Activated CD8-positive, alpha-beta memory T cell treated with anti-CD3 and anti-CD28 coated beads, Interleukin-2, amount 10 ng/mL, durations not matched to agents 7 days and 5 days (primary cell): Measurements from ENCODE around the gene SHISA5. TPM values are rescaled to one million over a fixed set of nuclear protein-coding genes. Genes with fewer than 3 reads are reported as not detected.

ENCODE experiments used
- ATAC-seq: fragments of 150-1000 bp; cut with Tn5 transposase; one replicate; pipeline ENCODE4 v1.10.0; 2021; ENCODE audit warnings: moderate library complexity
- CTCF ChIA-PET: fragments of 350-600 bp; sonication (Branson Sonifier 250); formaldehyde crosslinking; loops from one replicate; lab custom pipeline; 2021; ENCODE audit warnings: antibody characterized with exemption; lab: Charles Lee
- DNase-seq: peaks from one replicate; pipeline ENCODE4 v3.0.0-alpha.2; 2020
- H3K27ac Mint-ChIP-seq: one replicate; pipeline ENCODE4 v1.8.0; 2021; ENCODE audit warnings: mild to moderate bottlenecking, mixed read lengths
- H3K27me3 Mint-ChIP-seq: one replicate; pipeline ENCODE4 v1.8.0; 2021; ENCODE audit warnings: mixed read lengths
- H3K36me3 Mint-ChIP-seq: one replicate; pipeline ENCODE4 v1.8.0; 2021; ENCODE audit warnings: mild to moderate bottlenecking, mixed read lengths
- H3K4me1 Mint-ChIP-seq: one replicate; pipeline ENCODE4 v1.8.0; 2021; ENCODE audit warnings: mixed read lengths
- H3K4me3 Mint-ChIP-seq: one replicate; pipeline ENCODE4 v1.8.0; 2021; ENCODE audit warnings: mild to moderate bottlenecking, moderate library complexity, mixed read lengths
- H3K9me3 Mint-ChIP-seq: one replicate; pipeline ENCODE4 v1.8.0; 2022; ENCODE audit warnings: low read depth, mixed read lengths
- total RNA-seq, 2 experiments: library from RNA; stranded (reverse); gene quantifications; one replicate each; pipeline ENCODE4 v1.2.3, GENCODE V29; 2021

SHISA5 gene
- total RNA-seq, 2 experiments from 2014 or later: 198 to 313 TPM

DNA sequence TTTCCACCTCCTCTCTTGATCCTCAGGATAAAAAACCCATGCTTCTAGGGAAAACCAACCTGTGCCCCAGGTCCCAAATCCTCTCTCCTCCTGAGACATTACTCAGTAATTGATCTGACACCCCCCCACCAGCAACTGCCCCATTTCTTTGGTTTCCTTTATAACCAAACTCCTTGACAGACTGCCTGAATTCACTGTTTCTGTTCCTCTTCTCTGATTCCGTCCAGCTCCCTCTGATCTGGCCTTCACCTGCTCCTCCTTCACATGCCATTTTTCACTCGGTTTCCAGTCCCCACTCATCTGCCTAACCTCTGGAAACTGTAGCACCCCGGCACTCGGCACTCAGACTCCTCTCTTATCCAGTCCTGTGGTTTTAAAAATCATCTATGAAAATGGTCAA is 66.2 kb downstream of the SHISA5 start:
- Mint-ChIP-seq H3K9me3 (no peaks in the 10 kb centered on the region), H3K4me1 (peaks cover 38% of the 10 kb centered on the region), H3K27ac (no peak overlapping the region), H3K27me3 (no peaks in the 10 kb centered on the region), H3K4me3 (no peak overlapping the region), H3K36me3 (peaks cover 23% of the 10 kb centered on the region)
- ATAC-seq (no peak), DNase-seq (no peak)
- CTCF ChIA-PET: interaction anchor here (3.0 to 6.3 kb wide), 5 partner anchors 13 to 121 kb away, joined by 55 to 176 read pairs (median 110); partner anchors contain the start of genes ATRIP, PFKFB4 and SHISA5

DNA sequence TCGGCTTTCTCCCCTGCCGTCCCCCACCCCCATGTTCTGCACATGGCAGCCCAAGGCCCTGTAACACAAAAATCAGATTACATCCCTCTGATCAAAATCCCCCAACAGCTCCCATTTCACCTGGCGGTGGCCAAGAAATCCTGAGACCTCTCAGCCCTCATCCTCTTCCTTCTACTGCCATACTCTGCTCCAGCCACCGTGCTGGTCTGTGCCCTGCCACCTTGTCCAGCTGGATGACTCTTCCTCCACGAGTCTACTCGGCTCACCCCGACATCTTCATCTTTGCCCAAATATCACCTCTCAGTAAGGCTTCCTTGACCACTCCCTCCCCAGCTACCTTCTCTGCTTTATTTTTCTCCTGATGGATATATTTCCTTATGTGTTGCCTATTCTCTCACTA is 67.1 kb downstream of the SHISA5 start:
- H3K4me1 Mint-ChIP-seq: peaks cover 35% of the 10 kb centered on the region
- no peak overlapping the region for H3K27ac Mint-ChIP-seq
- peaks cover 16% of the 10 kb centered on the region for H3K36me3 Mint-ChIP-seq
- H3K4me3 Mint-ChIP-seq: no peak overlapping the region
- ATAC-seq (no peak), DNase-seq (no peak)
- CTCF ChIA-PET: interaction anchor here (0.7 to 6.3 kb wide), 42 partner anchors 9 to 249 kb away, joined by 3 to 176 read pairs (median 14); partner anchors contain the start of genes ATRIP, CDC25A, NME6 and PFKFB4
- H3K27me3 Mint-ChIP-seq: no peaks in the 10 kb centered on the region
- H3K9me3 Mint-ChIP-seq: no peaks in the 10 kb centered on the region

DNA sequence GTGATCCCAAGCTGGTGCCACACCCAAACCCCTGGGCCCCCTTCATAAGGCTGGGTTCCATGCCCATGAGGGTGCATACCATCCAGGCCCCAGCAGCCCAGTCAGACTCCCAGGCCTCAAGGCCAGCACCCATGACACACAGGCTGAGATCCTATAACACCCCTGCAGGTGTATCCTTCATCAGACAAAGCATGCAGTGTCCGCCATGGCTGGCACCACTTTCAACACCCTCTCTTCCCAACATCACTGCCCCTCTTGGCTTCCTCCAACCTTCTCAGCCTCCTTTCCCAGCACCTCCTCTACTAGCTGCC is 67.5 kb downstream of the SHISA5 start:
- Mint-ChIP-seq H3K4me3 (no peak overlapping the region), H3K4me1 (peaks cover 34% of the 10 kb centered on the region), H3K9me3 (no peaks in the 10 kb centered on the region), H3K27me3 (no peaks in the 10 kb centered on the region), H3K27ac (no peak overlapping the region), H3K36me3 (peaks cover 16% of the 10 kb centered on the region)
- CTCF ChIA-PET: interaction anchor here (0.6 to 6.3 kb wide), 94 partner anchors 9 to 820 kb away, joined by 3 to 176 read pairs (median 6); partner anchors contain the start of genes ATRIP, CDC25A, IP6K2 and NME6
- ATAC-seq (no peak), DNase-seq (no peak)

DNA sequence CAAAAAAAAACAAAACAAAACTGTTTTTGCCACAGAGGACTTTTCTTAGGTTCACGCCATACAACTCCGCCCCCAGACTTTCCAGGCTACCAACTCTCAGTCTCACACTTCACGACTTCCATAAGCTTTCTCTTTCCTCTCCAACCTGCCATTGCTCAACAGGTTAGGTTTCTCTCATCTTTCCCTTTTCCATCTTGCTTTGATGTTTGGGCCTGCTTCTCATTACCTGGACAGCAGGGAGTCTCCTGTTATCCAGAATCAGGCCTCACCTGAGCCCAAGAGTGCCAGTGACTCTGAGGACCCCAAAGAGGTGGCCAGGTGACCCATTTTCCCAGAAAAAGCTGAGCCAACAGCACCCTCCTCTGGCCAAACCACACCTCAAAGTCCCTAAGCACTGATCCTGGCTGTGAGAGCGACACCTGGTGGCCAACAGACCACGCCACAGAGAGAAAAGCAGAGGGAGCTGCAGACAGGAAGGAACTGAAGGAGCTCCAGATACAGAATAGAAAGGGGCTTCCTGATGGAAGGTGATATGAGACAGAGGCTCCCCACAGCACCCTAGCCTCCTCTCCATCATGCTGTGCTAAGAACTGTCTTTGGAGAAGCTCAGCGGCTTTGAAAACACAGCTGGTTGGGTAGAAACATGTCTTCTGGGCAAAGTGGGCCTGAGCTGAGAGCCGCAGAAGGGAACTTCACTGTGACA is 68.0 kb downstream of the SHISA5 start:
- peak; percentile 90 for DNase-seq
- H3K9me3 Mint-ChIP-seq: no peaks in the 10 kb centered on the region
- CTCF ChIA-PET: interaction anchor here (0.6 to 6.3 kb wide), 97 partner anchors 8 to 820 kb away, joined by 3 to 176 read pairs (median 6); partner anchors contain the start of genes ATRIP, CDC25A, IP6K2 and NME6
- H3K4me3 Mint-ChIP-seq: no peak overlapping the region
- peak; percentile 38 for ATAC-seq
- H3K27ac Mint-ChIP-seq: no peak overlapping the region
- no peaks in the 10 kb centered on the region for H3K27me3 Mint-ChIP-seq
- H3K36me3 Mint-ChIP-seq: peaks cover 16% of the 10 kb centered on the region
- peaks cover 34% of the 10 kb centered on the region for H3K4me1 Mint-ChIP-seq

DNA sequence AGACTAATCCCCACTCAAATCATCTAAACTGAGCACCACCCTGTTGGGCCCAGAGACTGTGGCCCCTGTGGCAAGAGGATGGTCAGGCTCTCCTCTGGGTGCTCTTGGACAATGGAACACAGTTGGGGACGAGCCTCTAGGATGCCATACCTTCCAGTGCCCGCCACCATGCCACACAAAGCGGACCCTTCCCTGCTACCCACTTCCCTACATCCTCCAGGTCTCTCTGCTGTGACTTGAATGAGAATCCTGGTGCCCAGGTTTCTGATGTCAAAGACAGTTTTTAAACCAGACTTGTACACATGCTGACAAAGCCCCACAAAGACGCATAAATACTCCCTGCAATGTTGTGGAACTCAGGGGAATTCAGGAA is 68.8 kb downstream of the SHISA5 start:
- CTCF ChIA-PET: interaction anchor here (0.6 to 6.3 kb wide), 51 partner anchors 7 to 268 kb away, joined by 3 to 176 read pairs (median 9); partner anchors contain the start of genes ATRIP, NME6, PFKFB4 and SHISA5
- Mint-ChIP-seq H3K27me3 (no peaks in the 10 kb centered on the region), H3K36me3 (peaks cover 12% of the 10 kb centered on the region), H3K27ac (no peak overlapping the region), H3K4me1 (peaks cover 37% of the 10 kb centered on the region), H3K9me3 (no peaks in the 10 kb centered on the region), H3K4me3 (no peak overlapping the region)
- DNase-seq (no peak), ATAC-seq (no peak)

DNA sequence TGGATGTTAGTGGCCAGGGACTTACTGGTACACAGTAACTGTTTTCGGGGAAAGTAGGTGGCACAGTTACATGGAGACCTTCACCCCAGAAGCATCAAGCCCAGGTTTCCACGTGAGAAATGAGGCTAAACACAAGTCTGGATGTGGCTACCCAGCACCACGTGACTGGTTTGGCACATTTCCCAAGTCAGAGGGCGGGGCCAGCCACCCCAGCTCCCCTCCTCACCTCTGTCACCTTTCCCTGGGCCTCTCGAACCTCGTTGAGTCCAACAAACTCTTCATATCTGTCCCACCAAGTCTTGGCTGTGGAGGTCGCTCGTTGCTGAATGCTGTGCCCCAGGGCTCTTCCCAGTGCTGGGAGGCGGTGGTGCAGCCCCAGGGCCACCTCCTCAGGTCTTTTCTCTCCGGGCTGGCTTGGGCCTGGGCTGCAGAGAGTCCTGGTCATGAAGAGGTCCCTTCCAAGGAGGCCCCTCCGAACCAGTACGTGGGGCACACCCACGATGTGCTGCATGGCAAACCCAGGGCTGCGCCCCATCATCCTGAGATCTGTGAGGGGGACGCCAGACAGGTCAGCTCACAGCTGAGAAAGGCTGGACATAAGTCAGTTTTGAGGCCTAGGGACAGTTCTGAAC is 69.3 kb downstream of the SHISA5 start:
- no peak overlapping the region for H3K27ac Mint-ChIP-seq
- no peak overlapping the region for H3K4me3 Mint-ChIP-seq
- no peaks in the 10 kb centered on the region for H3K9me3 Mint-ChIP-seq
- CTCF ChIA-PET: interaction anchor here (0.7 to 6.3 kb wide), 11 partner anchors 16 to 202 kb away, joined by 3 to 176 read pairs (median 31); partner anchors contain the start of genes ATRIP, NME6 and SHISA5
- ATAC-seq: no peak
- H3K36me3 Mint-ChIP-seq: peaks cover 10% of the 10 kb centered on the region
- H3K4me1 Mint-ChIP-seq: peaks cover 34% of the 10 kb centered on the region
- H3K27me3 Mint-ChIP-seq: peaks cover 2% of the 10 kb centered on the region
- DNase-seq: no peak

DNA sequence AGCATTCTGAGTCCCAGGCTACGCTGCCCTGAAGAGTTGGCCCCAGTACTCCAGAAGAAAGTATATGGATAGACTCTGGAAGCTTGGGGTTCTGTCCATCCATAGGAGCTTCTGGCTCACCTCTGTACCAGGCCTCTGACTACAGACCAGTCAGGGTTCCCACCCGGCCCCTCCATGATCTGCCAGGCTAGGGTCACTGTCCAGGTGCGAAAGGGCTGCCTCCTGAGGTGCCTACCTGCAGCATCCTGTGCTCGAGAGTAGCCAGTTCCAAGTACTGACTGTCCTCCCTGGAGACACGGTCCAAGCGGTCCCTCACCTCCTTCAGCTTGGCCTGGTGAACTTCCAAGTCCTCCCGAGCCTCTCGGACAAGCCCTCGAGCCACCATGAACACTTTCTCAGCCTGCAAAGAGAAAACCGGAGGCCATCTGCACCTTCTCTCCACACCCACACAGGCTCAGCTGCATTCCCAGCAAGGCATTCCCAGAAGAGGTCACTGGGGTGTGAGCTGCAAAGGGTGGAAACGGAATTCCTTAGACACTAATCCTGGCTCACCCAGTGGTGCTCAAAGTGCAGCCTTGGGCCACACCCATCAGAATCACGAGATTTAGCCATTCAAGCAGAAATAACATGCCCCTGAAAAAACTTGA is 70.4 kb downstream of the SHISA5 start:
- no peak overlapping the region for H3K4me3 Mint-ChIP-seq
- ATAC-seq (no peak), DNase-seq (no peak)
- peaks cover 9% of the 10 kb centered on the region for H3K36me3 Mint-ChIP-seq
- peaks cover 26% of the 10 kb centered on the region for H3K4me1 Mint-ChIP-seq
- no peak overlapping the region for H3K27ac Mint-ChIP-seq
- CTCF ChIA-PET: interaction anchor here (0.7 to 6.3 kb wide), 17 partner anchors 15 to 242 kb away, joined by 3 to 176 read pairs (median 5); partner anchors contain the start of genes ATRIP, NME6 and PFKFB4
- peaks cover 2% of the 10 kb centered on the region for H3K27me3 Mint-ChIP-seq
- no peaks in the 10 kb centered on the region for H3K9me3 Mint-ChIP-seq

DNA sequence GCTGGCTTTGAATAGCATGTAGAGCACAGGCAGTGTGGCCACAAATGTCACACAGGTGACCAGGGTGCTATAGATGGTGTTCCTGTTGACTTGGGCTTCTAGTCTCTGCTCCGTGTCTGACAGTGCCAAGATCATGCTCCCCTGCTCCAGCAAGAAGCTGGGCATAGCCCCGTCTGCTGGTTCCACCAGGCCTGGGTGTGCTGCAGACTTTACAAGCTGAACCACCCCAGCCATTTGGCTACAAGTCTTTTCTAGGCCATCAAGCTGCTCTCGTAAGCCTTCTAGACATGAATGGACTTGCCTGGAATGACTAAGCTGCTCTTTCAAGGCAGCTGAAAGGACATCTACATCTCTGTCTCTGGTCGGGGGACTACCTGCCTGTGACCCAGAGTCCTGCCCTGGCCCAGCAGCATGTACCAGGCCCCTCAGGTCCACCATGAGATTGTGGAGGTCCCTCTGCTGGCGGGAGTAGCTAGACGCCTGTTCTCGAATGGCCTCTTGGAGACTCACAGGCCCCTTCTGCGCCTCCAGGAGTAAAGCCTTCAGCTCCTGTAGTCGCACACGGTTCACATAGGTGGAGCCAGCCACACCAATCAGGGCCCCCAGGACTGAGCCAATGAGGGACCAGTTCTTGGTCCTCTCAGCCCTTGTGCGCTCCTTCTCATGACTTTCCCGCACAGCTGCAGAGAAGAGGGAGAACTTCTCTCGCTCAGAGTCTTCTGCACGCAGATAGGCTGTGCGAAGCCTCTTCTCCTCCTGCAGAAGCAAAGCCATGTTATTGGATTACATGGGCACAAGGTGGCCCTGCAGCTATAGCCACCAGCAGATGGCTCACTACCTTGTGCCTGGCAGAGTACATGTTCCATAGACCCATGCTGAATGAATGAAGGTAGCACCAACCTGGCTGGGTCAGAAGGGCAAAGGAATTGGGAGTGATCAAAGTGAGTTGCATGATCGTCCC is 71.3 kb downstream of the SHISA5 start:
- Mint-ChIP-seq H3K9me3 (no peaks in the 10 kb centered on the region), H3K27me3 (peaks cover 11% of the 10 kb centered on the region), H3K27ac (no peak overlapping the region), H3K4me3 (no peak overlapping the region), H3K4me1 (peaks cover 18% of the 10 kb centered on the region), H3K36me3 (peaks cover 9% of the 10 kb centered on the region)
- DNase-seq (no peak), ATAC-seq (no peak)
- CTCF ChIA-PET: interaction anchor here (1.0 to 6.3 kb wide), 14 partner anchors 9 to 241 kb away, joined by 3 to 176 read pairs (median 6); partner anchors contain the start of genes ATRIP and PFKFB4

DNA sequence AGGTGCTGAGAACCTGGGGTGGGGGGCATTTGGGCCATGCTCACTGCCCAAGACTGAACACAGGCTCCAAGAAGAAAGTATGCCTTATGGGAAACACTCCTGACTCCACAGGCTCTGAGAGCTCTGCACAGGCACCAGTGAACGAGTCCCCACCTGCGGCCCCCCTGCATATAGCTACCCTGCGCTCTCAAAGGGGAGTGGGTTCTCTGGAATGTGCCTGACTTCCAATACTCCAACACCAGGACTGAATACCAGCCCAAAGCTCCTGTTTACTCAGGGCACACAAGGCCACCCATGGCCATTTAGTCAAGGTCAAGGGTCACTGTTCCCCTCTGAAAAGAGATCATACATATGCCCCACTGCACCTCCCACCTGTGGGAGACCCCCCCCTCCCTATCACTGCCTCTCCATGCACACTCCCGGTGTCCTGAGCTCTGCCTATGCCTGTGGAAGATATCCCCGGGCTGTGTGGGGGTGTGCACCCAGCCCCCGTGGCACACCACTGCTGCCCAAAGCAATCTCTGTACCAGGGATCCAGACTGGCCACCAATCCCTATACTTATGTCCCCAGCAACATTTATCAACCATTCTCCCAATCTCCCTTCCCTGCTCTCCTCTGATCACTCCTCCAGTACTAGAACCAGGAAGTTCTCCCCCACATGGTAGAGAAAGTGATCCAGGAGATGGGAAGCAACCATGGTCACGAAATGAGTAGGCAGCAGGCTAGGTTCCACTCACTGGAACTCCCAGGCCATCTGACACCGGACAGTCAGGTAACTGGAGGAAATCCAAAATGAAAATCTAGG is 72.5 kb downstream of the SHISA5 start:
- Mint-ChIP-seq H3K27ac (no peak overlapping the region), H3K9me3 (no peaks in the 10 kb centered on the region), H3K27me3 (peaks cover 20% of the 10 kb centered on the region), H3K4me3 (peak overlapping the region; percentile 68), H3K36me3 (peaks cover 9% of the 10 kb centered on the region), H3K4me1 (peaks cover 16% of the 10 kb centered on the region)
- DNase-seq (no peak), ATAC-seq (no peak)
- CTCF ChIA-PET: interaction anchor here (0.8 to 6.3 kb wide), 3 partner anchors 20 to 138 kb away, joined by 3 to 176 read pairs (median 9); partner anchors contain the start of gene ATRIP

DNA sequence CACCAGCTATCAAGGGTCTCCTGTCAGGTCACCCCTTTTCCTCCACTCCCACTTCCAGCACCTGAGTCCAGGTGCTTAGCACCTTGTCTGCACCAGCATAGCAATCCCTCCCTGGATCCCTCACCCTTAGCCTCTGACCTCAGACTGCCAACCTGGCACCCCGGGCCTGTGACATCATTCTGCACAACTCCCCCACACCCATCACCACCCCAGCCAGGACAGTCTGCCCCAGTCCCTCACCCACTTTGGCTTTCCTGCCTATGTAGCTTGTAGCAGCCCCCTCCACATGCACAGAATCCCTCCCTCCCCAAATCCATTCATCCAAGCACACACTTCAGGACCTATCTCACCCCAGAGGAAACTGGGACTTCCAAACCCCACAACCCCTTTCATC is 73.3 kb downstream of the SHISA5 start:
- CTCF ChIA-PET: interaction anchor here (0.8 to 2.3 kb wide), 4 partner anchors 9 to 193 kb away, joined by 3 to 9 read pairs (median 4); partner anchors contain the start of genes CCDC51 and TMA7
- no peak for DNase-seq
- no peak overlapping the region for H3K27ac Mint-ChIP-seq
- no peak for ATAC-seq
- H3K4me3 Mint-ChIP-seq: peak overlapping the region; percentile 68
- peaks cover 9% of the 10 kb centered on the region for H3K36me3 Mint-ChIP-seq
- peaks cover 20% of the 10 kb centered on the region for H3K27me3 Mint-ChIP-seq
- H3K9me3 Mint-ChIP-seq: no peaks in the 10 kb centered on the region
- H3K4me1 Mint-ChIP-seq: peaks cover 16% of the 10 kb centered on the region

DNA sequence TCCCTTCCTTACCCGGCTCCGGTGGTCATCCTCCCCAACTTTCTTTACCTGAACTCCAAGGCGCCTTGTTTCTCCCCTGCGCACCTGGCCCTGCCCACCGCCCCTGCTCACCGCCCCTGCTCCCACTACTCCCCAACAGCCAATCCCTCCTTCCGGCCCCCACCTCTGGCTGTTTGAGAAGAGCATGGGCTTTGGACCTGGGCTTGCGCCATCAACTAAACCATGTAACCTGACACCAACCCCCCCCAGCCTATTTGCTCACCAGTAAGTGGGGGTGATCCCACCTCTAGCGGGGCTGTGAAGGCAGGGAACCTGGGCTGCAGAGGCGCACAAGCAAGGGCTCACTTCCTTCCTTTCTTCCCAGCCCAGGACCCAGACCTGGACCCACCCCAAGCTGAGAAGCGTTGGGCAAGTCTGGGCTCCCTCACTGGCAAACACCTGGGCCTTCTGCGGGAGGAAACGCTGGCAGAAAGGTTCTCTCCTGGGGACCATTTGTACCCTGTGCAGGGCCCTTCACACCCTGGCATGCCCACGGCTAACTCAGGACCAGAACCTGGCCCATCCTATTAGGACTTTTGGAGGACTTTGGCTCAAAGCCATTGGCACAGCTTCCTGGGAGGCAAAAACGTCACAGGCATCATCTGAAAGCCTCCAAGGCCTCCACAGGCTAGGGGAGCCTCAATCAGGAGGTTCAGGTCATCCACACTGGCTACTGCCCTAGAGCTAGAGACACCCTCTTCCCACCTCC is 73.8 kb downstream of the SHISA5 start, which contains the start of gene PLXNB1:
Gene PLXNB1, minus strand, starts transcription at position 127 of the 748 bp plus-strand sequence. CDS start 5,475 bp downstream, outside the sequence.
- peaks cover 9% of the 10 kb centered on the region for H3K36me3 Mint-ChIP-seq
- no peak within 1 kb of the TSS for H3K27ac Mint-ChIP-seq
- peaks cover 20% of the 10 kb centered on the region for H3K27me3 Mint-ChIP-seq
- DNase-seq (no peak), ATAC-seq (peak; percentile 6)
- peak within 1 kb of the TSS; percentile 68 for H3K4me3 Mint-ChIP-seq
- H3K9me3 Mint-ChIP-seq: no peaks in the 10 kb centered on the region
- CTCF ChIA-PET: interaction anchor here (0.6 to 2.3 kb wide), 5 partner anchors 10 to 193 kb away, joined by 3 to 9 read pairs (median 3); partner anchors contain the start of genes CCDC51, TMA7 and UQCRC1
- H3K4me1 Mint-ChIP-seq: peaks cover 16% of the 10 kb centered on the region
